HEK293T (cell line): ENCODE data around the gene AKAP9.
A peak's percentile ranks its signal among the peaks of the same experiment; 100 is the strongest.

Source experiments
- ARNT ChIP-seq: fragments of 450-650 bp; IDR thresholded peaks from 2 replicates; pipeline ENCODE4 v1.6.1; 2017; ENCODE audit warnings: mild to moderate bottlenecking
- BHLHE40 ChIP-seq: fragments of 450-650 bp; IDR thresholded peaks from 2 replicates; pipeline ENCODE4 v1.6.1; 2016; ENCODE audit warnings: mild to moderate bottlenecking, moderate library complexity, borderline replicate concordance
- CTBP1 ChIP-seq: fragments of 450-650 bp; IDR thresholded peaks from 2 replicates; pipeline ENCODE4 v1.6.1; 2016; ENCODE audit warnings: borderline replicate concordance
- FOXA1 ChIP-seq: fragments of 450-650 bp; IDR thresholded peaks from 2 replicates; pipeline ENCODE4 v1.6.1; 2016; ENCODE audit warnings: mild to moderate bottlenecking
- FOXK2 ChIP-seq: fragments of 450-650 bp; IDR thresholded peaks from 2 replicates; pipeline ENCODE4 v1.6.1; 2016; ENCODE audit warnings: mild to moderate bottlenecking
- FOXM1 ChIP-seq: fragments of 450-650 bp; IDR thresholded peaks from 2 replicates; pipeline ENCODE4 v1.6.1; 2017; ENCODE audit warnings: mild to moderate bottlenecking, borderline replicate concordance
- HDGF ChIP-seq: fragments of 450-650 bp; IDR thresholded peaks from 2 replicates; pipeline ENCODE4 v1.6.1; 2017; ENCODE audit warnings: antibody characterized with exemption, borderline replicate concordance
- L3MBTL2 ChIP-seq: fragments of 450-650 bp; conservative IDR thresholded peaks from 2 replicates; pipeline ENCODE4 v1.6.1; 2016; ENCODE audit warnings: mild to moderate bottlenecking
- PKNOX1 ChIP-seq: fragments of 450-650 bp; IDR thresholded peaks from 2 replicates; pipeline ENCODE4 v1.6.1; 2016
- SP1 ChIP-seq: fragments of 450-650 bp; IDR thresholded peaks from 2 replicates; pipeline ENCODE4 v1.6.1; 2017
- SUZ12 ChIP-seq: fragments of 450-650 bp; IDR thresholded peaks from 2 replicates; pipeline ENCODE4 v1.6.1; 2016; ENCODE audit warnings: mild to moderate bottlenecking
- TARDBP ChIP-seq: fragments of 450-650 bp; IDR thresholded peaks from 2 replicates; pipeline ENCODE4 v1.6.1; 2016

GRCh38 chr7:91940572-91941341, at the start of gene AKAP9:
- TF ChIP-seq FOXM1 (no peak), SUZ12 (no peak), TARDBP (no peak), BHLHE40 (no peak), ARNT (no peak), FOXK2 (no peak), HDGF (no peak), CTBP1 (0 out of 2 replicates have a peak, but pooled peaks have one; percentile 7), SP1 (no peak), L3MBTL2 (peak; percentile 78), FOXA1 (no peak), PKNOX1 (no peak)
